ENCODE measurements around the gene RINL.
A peak's percentile ranks its signal among the peaks of the same experiment; 100 is the strongest.

Gene RINL

GRCh38 chr19:38877781-38878574, at the start of gene RINL:
RINL (minus strand) TSS chr19:38878275; CDS start chr19:38876742, 1,533 bp downstream.
- DNase-seq: peak; percentile 78

DNA sequence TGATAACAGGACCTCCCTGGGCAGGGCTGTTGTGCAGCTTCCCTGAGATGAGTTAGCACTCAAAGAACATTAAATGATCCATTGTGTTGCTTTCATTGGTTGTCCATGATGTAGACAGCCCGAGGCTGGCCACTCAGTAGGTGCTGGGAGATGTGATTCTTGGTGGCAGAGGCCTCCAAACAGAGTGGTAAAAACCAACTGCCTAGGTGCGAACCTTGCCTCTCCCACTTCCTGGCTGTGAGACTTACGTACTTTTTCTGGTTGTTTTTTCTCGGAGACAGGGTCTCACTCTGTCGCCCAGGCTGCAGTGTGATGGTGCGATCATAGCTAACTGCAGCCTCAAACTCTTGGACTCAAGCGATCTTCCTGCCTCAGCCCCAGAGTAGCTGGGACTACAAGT, 46.3 kb upstream of the RINL start:
- DNase-seq: peak; percentile 37

- DNase-seq: no peak
Observed at GRCh38 chr19:38922482-38922881, 44.4 kb upstream of the RINL start.

- DNase-seq: no peak
Observed at GRCh38 chr19:38921420-38922274, 43.6 kb upstream of the RINL start.

- no peak for DNase-seq
Observed at GRCh38 chr19:38920602-38921419, 42.7 kb upstream of the RINL start.

DNA sequence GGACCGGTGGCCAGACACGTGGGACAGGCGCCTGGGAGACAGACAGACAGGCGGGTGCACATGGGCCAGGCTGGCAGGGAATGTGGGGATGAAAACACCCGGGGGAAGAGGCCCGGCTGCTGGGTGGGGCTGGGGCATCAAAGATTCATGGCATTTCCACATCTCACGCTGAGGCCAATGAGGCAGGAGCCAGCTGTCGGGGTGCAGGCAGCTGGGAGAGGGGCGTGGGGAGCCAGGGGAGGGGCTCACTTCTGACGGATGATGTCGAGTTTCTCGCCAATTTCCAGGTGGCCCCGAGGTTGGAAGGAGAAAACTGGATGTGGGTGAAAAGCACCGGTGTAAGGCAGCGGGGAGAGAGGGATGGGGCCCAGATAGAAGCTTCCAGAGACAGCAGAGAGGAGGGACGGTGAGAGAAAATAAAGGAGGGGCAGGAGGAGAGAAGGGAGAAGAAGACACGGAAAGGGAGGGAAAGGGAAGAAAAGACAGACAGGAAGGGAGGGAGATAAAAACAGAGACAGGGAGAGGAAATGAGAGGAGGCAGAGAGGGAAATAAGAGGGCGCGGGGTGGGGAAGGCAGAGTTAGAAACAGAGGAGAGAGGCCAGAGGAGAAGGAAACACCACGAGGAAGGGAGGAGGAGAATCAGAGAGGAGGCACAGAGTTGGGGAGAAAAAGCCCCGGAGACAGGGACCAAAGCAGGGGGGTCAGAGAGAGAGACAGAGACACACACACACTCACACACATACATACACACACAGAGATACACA, 41.9 kb upstream of the RINL start:
- DNase-seq: no peak

- no peak for DNase-seq
Observed at GRCh38 chr19:38918526-38918925, 40.5 kb upstream of the RINL start.

DNA sequence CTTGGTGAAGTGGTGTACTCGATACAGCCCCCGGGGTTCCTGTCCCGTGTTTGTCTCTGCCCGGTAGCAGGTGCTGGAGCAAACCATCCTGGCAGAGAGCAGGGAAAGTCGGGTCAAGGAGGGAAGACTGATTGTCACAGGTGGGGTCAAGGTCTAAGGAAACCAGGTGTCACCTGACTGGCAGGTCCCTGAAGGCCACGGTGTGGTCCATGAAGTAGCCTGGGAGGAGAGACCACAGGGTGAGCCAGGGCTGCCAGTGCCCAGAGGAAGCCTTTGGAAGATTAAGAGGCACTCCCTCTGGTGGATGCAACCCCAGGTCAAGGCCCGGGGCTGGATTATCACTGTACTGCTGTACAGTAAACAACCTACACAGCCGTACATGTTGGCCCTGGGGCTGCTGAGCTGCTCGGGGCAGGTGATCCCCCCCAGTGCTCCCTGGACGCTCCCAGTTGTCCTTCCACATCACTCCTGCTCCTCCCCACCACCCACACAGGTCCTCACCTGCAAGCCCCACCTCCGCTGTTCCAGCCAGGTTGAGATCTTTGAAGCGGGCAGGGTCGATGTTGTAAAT, 39.9 kb upstream of the RINL start:
- DNase-seq: no peak

- DNase-seq: no peak
Observed at GRCh38 chr19:38917516-38917915, 39.4 kb upstream of the RINL start.

- DNase-seq: no peak
Observed at GRCh38 chr19:38915329-38916321, 37.5 kb upstream of the RINL start.

- no peak for DNase-seq
Observed at GRCh38 chr19:38913958-38914357, 35.9 kb upstream of the RINL start.

DNA sequence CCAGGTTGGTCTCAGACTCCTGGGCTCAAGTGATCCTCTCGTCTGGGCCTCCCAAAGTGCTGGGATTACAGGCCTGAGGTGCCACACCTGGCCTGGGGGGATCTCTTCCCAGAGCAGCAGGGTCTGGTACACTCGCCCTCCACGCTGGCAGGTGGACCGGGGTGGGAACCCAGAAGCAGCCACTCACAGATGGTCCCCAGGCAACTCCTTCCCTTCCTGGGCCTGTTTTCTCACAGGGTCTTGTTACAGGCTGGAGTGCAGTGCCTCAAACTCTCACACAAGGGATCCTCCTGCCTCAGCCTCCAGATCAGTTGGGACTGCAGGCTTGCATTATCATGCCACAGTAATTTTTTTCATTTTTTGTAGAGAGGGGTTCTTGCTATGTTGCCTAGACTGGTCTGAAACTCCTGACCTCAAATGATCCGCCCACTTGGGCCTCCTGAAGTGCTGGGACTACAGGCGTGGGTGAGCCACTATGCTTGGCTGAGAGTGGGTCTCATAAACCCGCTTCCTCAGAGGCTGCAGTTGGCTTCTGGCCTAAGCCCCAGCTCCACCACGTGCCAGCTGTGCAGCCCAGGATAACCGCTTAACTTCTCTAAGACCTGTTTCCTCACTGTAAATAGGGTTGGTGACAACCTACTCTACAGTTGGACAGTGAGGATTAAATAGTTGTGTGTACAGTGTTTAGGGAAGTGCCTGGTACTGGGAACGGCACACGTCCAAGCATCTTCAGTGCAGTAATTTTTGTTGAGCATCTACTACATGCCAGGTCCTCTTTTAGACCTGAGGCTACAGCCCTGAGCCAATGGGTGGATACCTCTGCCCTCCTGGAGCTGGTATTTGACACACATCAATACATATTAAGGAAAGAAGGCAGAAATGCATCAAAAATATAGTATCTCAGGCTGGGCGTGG, 34.8 kb upstream of the RINL start:
- DNase-seq: no peak

- DNase-seq: no peak
Observed at GRCh38 chr19:38911388-38912001, 33.4 kb upstream of the RINL start.

GRCh38 chr19:38910488-38910887, 32.4 kb upstream of the RINL start:
- DNase-seq: no peak

DNA sequence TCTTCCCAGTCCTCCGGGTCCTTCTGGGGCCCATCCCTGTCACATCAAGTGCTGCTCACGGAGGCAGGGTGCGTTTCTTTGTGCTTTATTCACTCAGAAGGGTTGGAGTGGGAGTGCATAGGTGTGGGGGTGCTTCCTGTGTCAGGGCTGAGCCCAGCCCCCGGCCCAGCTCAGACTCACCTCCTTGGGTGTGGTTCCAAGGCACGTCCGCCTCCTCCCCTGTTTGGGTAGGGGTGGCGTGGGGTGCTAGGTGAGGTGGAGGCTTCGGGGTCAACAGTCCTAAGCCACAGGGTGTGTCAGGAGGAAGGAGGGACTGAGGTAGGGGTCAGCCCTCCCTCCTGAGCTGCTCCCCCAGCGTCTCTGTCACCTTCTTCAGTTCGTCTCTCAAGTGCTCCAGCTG, 30.8 kb upstream of the RINL start:
- no peak for DNase-seq

DNA sequence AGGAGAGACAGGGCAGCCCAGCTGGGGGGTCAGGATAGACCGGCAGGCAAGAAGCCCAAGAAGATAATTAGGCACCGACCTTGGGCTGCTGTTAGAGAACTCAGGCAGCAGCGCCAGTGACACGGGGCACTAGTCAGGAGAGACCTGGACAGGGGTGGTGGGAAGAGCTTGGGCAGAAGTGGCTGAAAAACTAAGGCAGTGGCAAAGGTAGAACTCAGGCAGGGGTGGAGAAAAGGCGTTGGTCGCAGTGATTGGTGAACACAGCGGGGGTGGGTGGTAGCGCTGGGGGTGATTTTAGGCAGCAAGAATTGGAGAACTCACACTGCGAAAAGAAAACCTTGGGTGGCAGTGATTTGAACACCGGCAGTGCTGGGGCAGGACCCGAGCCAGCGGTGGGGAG, 29.6 kb upstream of the RINL start:
- DNase-seq: no peak

- DNase-seq: no peak
Observed at GRCh38 chr19:38907227-38907626, 29.2 kb upstream of the RINL start.

DNA sequence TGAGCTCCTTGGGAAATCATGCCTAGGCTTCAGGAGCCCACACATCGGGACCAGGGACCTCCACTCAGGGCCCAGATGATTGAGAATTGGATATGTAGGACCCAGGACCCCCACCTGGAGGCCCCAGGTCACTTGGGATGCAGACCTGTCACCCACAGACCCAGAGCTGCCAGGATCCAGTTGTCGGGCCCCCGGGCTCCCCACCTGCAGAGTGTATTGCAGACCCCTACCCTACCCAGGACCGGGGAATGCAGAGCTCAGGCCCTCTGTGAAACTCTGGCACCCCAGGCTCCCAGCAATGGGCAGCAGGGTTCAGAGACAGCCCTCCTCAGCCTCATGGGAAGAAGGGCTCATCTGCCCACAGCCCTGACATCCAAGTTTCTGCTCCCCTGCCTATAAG, 27.5 kb upstream of the RINL start:
- no peak for DNase-seq
